ENCODE data around the gene ZKSCAN8.

- no peak for TF ChIP-seq CTCF (IDR thresholded peaks at IDR 0.05 in 8 of 11, conservative IDR thresholded peaks at IDR 0.05 in 3 of 11)
- TF ChIP-seq POLR2A (IDR thresholded peaks at IDR 0.05): no peak
Measured at GRCh38 chr6:28205879-28206278, 64.2 kb downstream of the ZKSCAN8 start.

Measured in spleen (tissue), 7 donors.